Progenitor cell of endocrine pancreas (in vitro differentiated cells): ENCODE data around the gene COL2A1. TPM values are rescaled to one million over a fixed set of nuclear protein-coding genes. Genes with fewer than 3 reads are reported as not detected.

Experiments
- DNase-seq: peaks from one replicate; pipeline ENCODE4 v3.0.0; 2021; ENCODE audit warnings: low spot score; ENCODE audit not compliant: unreplicated experiment
- H3K27ac Mint-ChIP-seq: 2 replicates; pipeline ENCODE4 v1.8.0; 2021; ENCODE audit warnings: mild to moderate bottlenecking, moderate library complexity, mixed read lengths
- H3K27me3 Mint-ChIP-seq: 2 replicates; pipeline ENCODE4 v1.8.0; 2021; ENCODE audit warnings: mixed read lengths
- H3K36me3 Mint-ChIP-seq: 2 replicates; pipeline ENCODE4 v1.8.0; 2022; ENCODE audit warnings: mixed read lengths; ENCODE audit not compliant: insufficient read depth
- H3K4me1 Mint-ChIP-seq: 2 replicates; pipeline ENCODE4 v1.8.0; 2021; ENCODE audit warnings: low read depth, mixed read lengths
- H3K4me3 Mint-ChIP-seq: 2 replicates; pipeline ENCODE4 v1.8.0; 2021; ENCODE audit warnings: low read depth, mild to moderate bottlenecking, moderate library complexity, mixed read lengths
- H3K9me3 Mint-ChIP-seq: 2 replicates; pipeline ENCODE4 v1.8.0; 2021; ENCODE audit warnings: low read depth, mixed read lengths
- total RNA-seq: library from RNA; stranded (reverse); gene quantifications from 2 replicates; pipeline ENCODE4 v1.2.1, GENCODE V29; 2021
- TF ChIP-seq, protein P1 (sequence below): fragments of 200-600 bp; sonication (generic); IDR thresholded peaks from one replicate; pipeline ENCODE4 v1.5.0; 2021; ENCODE audit warnings: antibody characterized with exemption, mild to moderate bottlenecking; ENCODE audit not compliant: unreplicated experiment

COL2A1 gene
- total RNA-seq, 1 donor from 2014 or later, result 424 TPM

DNA sequence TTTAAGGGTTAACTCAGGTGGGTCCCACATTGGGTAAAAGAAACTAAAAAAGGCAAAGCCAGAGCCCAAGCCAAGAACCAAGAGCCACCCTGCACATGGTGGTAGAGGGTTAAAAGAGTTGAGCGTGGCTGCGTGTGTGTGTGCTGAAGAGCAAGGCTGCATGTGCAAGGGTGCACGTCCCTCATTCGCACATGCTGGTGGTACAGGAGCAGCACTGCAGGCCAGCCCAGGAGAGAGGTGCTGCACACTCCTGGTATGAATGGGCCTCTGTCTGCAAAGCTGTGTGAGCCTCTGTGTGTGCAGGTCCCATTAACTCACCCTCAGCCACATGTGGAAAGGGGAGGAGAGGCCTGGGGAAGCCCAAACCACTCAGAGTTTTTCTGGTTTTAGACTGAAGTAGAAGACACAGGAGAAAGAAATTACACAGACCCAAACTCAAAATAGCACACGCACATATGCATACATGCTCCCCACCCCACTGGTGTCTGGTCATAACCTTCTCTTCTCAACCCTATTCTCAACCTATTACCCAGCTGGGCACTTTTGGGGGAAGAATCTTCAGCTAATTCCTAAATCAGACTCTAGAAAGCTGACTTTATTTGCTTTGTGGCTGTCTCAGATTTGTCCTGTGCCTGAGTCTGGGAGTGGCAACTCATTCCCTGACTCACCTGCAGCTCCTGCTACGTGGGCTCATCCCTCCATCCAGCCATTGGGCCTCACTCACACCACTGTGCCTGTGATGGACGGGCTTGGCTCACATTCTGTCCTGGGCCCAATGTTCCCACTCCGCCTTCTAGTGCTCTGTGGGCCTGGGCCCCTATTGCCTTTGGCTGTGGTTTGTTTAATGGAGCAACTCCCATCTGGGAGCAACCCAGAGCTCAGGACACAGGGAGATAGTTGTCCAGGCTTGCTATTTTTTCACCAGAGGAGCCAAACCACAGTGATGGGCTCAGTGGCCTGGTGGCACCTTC is 30.8 kb upstream of the COL2A1 start:
- H3K27ac Mint-ChIP-seq, result peak overlapping the region; percentile 78
- no peaks in the 10 kb centered on the region for H3K36me3 Mint-ChIP-seq
- peaks cover 39% of the 10 kb centered on the region for H3K4me1 Mint-ChIP-seq
- H3K9me3 Mint-ChIP-seq, result no peaks in the 10 kb centered on the region
- no peak overlapping the region for H3K4me3 Mint-ChIP-seq
- DNase-seq, result no peak
- no peaks in the 10 kb centered on the region for H3K27me3 Mint-ChIP-seq
- TF ChIP-seq, protein P1, sequence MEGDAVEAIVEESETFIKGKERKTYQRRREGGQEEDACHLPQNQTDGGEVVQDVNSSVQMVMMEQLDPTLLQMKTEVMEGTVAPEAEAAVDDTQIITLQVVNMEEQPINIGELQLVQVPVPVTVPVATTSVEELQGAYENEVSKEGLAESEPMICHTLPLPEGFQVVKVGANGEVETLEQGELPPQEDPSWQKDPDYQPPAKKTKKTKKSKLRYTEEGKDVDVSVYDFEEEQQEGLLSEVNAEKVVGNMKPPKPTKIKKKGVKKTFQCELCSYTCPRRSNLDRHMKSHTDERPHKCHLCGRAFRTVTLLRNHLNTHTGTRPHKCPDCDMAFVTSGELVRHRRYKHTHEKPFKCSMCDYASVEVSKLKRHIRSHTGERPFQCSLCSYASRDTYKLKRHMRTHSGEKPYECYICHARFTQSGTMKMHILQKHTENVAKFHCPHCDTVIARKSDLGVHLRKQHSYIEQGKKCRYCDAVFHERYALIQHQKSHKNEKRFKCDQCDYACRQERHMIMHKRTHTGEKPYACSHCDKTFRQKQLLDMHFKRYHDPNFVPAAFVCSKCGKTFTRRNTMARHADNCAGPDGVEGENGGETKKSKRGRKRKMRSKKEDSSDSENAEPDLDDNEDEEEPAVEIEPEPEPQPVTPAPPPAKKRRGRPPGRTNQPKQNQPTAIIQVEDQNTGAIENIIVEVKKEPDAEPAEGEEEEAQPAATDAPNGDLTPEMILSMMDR, result no peak

DNA sequence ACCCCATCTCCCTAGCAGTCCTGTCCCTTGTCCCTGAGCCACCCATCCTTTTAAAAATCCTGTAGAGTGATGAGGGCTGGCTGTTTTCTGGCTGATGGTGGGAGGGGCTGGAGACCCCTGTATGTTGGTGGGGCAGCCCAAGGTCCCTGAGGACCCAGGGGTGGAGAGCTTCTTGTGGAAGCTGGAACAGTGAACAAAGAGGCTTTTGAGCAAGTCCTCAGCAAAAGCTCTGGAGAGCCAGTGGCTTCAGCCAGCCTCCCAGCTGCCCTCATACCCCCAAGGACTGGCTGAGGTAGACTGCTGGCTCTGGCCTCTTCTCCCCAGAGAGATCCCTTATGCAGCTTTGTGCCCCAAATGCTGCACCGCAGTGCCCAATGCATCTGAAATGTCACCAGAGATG is 29.2 kb upstream of the COL2A1 start:
- TF ChIP-seq, protein P1, result no peak
- Mint-ChIP-seq H3K27ac (no peak overlapping the region), H3K27me3 (no peaks in the 10 kb centered on the region), H3K4me3 (no peak overlapping the region), H3K9me3 (no peaks in the 10 kb centered on the region), H3K36me3 (no peaks in the 10 kb centered on the region), H3K4me1 (peaks cover 41% of the 10 kb centered on the region)
- no peak for DNase-seq

DNA sequence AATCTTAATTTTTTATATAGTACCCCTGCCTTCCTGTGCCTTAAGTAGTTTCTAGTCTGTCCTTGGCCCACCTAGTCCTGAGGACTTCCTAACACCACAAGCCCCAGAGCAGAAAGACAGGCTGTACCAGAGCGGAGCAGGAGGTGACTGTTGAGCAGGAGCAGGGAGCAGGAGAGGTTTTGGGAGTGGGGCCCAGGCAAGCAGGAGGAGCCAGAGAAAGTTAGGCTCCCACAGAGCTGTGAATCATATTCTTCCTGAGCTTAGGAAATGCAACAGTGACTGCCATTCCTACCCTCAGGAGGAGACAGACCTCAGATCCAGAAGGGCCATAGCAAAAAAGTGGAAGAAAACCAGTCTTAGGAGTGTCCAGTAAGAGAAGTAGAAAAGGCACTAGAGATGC is 28.3 kb upstream of the COL2A1 start:
- no peaks in the 10 kb centered on the region for H3K9me3 Mint-ChIP-seq
- no peaks in the 10 kb centered on the region for H3K36me3 Mint-ChIP-seq
- TF ChIP-seq, protein P1, result no peak
- H3K4me3 Mint-ChIP-seq, result no peak overlapping the region
- no peaks in the 10 kb centered on the region for H3K27me3 Mint-ChIP-seq
- DNase-seq, result no peak
- H3K4me1 Mint-ChIP-seq, result peaks cover 45% of the 10 kb centered on the region
- H3K27ac Mint-ChIP-seq, result no peak overlapping the region

DNA sequence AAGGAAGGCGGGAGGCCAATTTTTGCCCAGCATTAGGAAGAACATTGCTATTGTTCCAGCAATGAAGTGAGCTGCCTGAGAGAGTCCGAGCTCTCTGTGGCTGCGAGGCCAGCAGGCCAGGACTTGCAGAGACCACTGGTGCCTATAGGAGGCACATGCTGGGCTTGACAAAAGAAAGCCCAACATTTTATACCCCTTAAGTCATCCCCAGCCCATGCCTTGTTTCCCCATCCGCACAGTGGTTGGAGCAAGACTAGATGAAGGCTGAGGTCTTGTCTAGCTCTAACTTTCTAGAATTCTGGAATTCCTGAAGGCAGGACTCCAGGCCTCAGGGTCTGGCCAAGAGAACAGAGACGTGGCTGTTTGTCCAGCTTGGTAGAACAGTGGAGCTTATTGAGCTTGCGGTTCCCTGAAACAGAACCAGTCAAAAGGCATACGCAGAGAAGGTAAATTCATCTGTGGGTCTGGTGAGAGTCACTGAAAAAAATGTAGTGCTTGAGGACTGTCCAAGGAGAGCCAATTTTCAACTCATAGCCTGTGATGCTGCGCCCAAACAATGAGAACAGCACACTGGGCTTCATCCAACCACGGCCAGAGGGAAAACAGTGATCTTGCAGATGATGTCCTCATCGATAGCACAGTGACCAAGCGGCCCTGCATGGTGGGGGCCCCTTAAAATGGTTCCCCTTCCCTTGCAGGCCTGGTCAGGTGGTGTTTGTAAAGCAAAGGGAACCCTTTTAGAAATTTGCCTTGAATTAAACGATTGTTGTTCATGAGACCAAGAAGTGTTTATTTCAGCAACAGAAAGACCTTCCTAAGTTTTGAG is 27.1 kb upstream of the COL2A1 start:
- no peak for DNase-seq
- Mint-ChIP-seq H3K4me3 (no peak overlapping the region), H3K4me1 (peaks cover 48% of the 10 kb centered on the region), H3K27me3 (no peaks in the 10 kb centered on the region), H3K9me3 (no peaks in the 10 kb centered on the region), H3K27ac (no peak overlapping the region), H3K36me3 (no peaks in the 10 kb centered on the region)
- TF ChIP-seq, protein P1, result no peak

DNA sequence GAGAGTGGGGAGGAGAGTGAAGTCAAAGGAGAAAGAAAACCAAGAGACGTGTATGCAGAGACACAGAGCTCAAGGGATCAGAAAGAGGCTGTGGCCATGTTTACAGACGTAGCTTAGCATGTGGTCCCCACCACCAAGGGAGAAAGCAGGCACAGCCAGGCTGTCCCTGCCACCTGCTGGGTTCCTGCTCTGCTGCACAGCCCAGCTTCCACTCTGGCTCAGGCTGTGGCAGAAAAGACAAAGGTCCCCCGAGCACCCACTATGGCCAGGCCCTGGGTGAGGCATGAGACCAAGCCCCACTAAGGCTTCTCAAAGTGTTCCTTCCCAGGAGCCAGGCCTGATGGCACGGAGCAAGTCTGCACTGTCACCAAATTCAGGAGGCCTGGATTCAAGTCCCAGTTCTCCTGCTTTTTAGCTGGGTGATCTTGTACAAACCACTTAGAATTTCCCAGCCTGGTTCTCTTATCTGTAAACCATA is 25.9 kb upstream of the COL2A1 start:
- Mint-ChIP-seq H3K36me3 (no peaks in the 10 kb centered on the region), H3K4me3 (no peak overlapping the region), H3K9me3 (no peaks in the 10 kb centered on the region), H3K27ac (no peak overlapping the region), H3K27me3 (no peaks in the 10 kb centered on the region), H3K4me1 (peaks cover 51% of the 10 kb centered on the region)
- TF ChIP-seq, protein P1, result no peak
- no peak for DNase-seq
